Stimulated activated effector memory CD8-positive, alpha-beta T cell treated with anti-CD3 and anti-CD28 coated beads, Interleukin-12 subunit alpha, Interleukin-12 subunit beta, amount 100 ng/mL, for 72 hours (primary cell): ENCODE data around the gene RBM6.
"Not testable (repeated sequence)": the region's sequence is repeated elsewhere in the genome, so short reads cannot be mapped to it uniquely, and the experiment has no call there.

ENCODE experiments used
- ATAC-seq: fragments of 150-1000 bp; cut with Tn5 transposase; 2 replicates; pipeline ENCODE4 v1.10.0; 2021
- DNase-seq, 2 donors: peaks; one replicate each; pipeline ENCODE4 v3.0.0; 2021 to 2022; ENCODE audit warnings: low spot score in 2 of 2
- H3K27ac Mint-ChIP-seq: one replicate; pipeline ENCODE4 v1.8.0; 2022; ENCODE audit warnings: mild to moderate bottlenecking, mixed read lengths
- H3K36me3 Mint-ChIP-seq: one replicate; pipeline ENCODE4 v1.8.0; 2022; ENCODE audit warnings: mild to moderate bottlenecking, mixed read lengths
- H3K4me1 Mint-ChIP-seq: one replicate; pipeline ENCODE4 v1.8.0; 2022; ENCODE audit warnings: mixed read lengths
- H3K4me3 Mint-ChIP-seq: one replicate; pipeline ENCODE4 v1.8.0; 2022; ENCODE audit warnings: mild to moderate bottlenecking, mixed read lengths
- H3K9me3 Mint-ChIP-seq: one replicate; pipeline ENCODE4 v1.8.0; 2022; ENCODE audit warnings: mixed read lengths

Gene RBM6

GRCh38 chr3:49930922-49931321, 9.0 kb upstream of the RBM6 start:
- DNase-seq (no peak), ATAC-seq (no peak)
- Mint-ChIP-seq H3K4me1 (peaks cover 25% of the 10 kb centered on the region), H3K27ac (peak overlapping the region; percentile 90), H3K36me3 (no peaks in the 10 kb centered on the region), H3K9me3 (no peaks in the 10 kb centered on the region), H3K4me3 (no peak overlapping the region)

DNA sequence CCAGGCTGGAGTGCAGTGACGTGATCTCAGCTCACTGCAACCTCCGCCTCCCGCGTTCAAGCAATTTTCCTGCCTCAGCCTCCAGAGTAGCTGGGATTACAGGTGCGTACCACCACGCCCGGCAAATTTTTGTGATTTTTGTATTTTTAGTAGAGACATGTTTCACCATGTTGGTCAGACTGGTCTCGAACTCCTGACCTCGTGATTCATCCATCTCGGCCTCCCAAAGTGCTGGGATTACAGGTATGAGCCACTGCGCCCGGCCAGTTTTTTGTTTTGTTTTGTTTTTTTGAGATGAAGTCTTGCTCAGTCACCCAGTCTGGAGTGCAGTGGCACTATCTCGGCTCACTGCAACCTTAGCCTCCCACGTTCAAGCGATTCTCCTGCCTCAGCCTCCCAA, 7.7 kb upstream of the RBM6 start:
- DNase-seq, H3K9me3 Mint-ChIP-seq, H3K36me3 Mint-ChIP-seq, H3K27ac Mint-ChIP-seq, ATAC-seq, H3K4me3 Mint-ChIP-seq: not testable (repeated sequence)
- peaks cover 20% of the 10 kb centered on the region for H3K4me1 Mint-ChIP-seq

- DNase-seq (no peak), ATAC-seq (no peak)
- peaks cover 17% of the 10 kb centered on the region for H3K36me3 Mint-ChIP-seq
- H3K4me1 Mint-ChIP-seq, result peaks cover 20% of the 10 kb centered on the region
- H3K9me3 Mint-ChIP-seq, result no peaks in the 10 kb centered on the region
- no peak overlapping the region for H3K27ac Mint-ChIP-seq
- no peak overlapping the region for H3K4me3 Mint-ChIP-seq
Observed at GRCh38 chr3:49937090-49937489, 2.9 kb upstream of the RBM6 start.

DNA sequence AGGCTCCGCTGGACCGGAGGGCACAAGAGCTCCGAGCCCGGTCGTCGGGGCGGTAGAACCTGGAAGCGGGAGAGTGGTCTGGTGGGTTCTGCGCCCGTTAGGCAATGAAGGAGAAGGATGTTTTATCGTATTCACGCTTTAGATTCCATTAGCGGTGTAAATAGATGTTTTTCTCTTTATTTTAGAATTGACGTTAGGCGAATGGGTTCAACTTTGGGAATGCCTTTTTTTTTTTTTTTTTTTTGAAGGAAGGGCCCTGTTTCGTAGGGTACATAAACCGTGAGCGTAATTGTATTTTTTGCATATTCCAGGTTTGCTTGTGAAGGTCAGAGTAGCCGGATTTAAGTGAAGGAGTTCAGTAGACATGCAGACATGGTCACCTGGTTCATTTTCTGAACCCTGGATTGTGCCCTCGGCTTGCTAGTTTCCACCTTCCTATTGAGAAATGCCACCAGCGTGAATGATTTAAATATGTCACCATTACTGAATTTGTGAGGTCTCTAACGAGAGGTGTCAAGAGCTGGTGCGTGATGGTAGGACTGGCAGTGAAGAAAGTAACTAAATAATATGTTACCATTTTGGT, 808 bp downstream of the RBM6 start:
- H3K4me1 Mint-ChIP-seq, result peaks cover 35% of the 10 kb centered on the region
- ATAC-seq, result no peak
- peaks cover 53% of the 10 kb centered on the region for H3K36me3 Mint-ChIP-seq
- H3K9me3 Mint-ChIP-seq, result no peaks in the 10 kb centered on the region
- peak overlapping the region; percentile 96 for H3K4me3 Mint-ChIP-seq
- H3K27ac Mint-ChIP-seq, result peak overlapping the region; percentile 98
- no peak for DNase-seq

DNA sequence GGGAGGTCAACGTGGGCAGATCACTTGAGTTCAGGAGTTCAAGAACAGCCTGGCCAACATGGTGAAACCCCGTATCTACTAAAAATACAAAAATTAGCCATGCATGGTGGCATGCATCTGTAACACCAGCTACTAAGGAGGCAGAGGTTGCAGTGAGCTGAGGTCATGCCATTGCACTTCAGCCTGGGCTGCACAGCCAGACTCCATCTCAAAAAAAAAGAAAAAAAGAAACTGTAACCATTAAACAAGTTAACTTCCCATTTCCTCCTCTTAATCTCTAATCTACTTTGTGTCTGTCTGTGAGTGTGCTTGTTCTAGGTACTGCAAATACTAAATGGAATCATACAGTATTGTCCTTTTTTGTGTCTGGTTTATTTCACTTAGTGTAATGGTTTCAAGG, 2.7 kb downstream of the RBM6 start:
- Mint-ChIP-seq H3K4me1 (peaks cover 35% of the 10 kb centered on the region), H3K27ac (peak overlapping the region; percentile 30), H3K36me3 (peaks cover 67% of the 10 kb centered on the region), H3K4me3 (no peak overlapping the region), H3K9me3 (no peaks in the 10 kb centered on the region)
- DNase-seq, result no peak
- no peak for ATAC-seq

DNA sequence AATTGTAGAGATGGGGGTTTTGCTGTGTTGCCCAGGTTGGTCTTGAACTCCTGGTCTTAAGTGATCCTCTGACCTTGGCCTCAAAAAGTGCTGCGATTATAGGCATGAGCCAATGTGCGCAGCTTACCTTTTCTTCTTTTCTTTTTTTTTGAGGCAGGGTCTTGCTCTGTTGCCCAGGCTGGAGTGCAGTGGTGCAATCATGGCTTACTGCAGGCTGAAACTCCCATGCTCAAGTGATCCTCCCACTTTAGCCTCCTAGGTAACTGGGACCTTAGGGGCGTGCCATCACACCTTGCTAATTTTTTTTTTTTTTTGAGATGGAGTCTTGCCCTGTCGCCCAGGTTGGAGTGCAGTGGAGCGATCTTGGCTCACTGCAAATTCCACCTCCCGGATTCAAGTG, 13.0 kb downstream of the RBM6 start:
- Mint-ChIP-seq H3K27ac (no peak overlapping the region), H3K36me3 (peaks cover 25% of the 10 kb centered on the region), H3K4me1 (peaks cover 15% of the 10 kb centered on the region), H3K9me3 (no peaks in the 10 kb centered on the region), H3K4me3 (no peak overlapping the region)
- ATAC-seq, result no peak
- DNase-seq, result no peak

DNA sequence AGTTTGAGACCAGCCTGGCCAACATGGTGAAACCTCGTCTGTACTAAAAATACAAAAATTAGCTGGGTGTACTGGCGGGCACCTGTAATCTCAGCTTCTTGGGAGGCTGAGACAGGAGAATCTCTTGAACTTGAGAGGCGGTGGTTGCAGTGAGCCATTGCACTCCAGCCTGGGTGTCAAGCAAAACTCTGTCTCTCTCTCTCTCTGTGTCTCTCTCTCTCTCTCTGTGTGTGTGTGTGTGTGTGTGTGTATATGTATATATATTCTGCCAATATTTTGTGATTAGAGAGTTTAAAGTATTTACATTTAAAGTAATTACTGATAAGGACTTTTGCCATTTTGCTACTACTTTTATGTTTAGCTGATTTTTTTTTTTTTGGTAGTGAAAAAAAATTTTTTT, 15.7 kb downstream of the RBM6 start:
- no peaks in the 10 kb centered on the region for H3K9me3 Mint-ChIP-seq
- no peak overlapping the region for H3K27ac Mint-ChIP-seq

DNA sequence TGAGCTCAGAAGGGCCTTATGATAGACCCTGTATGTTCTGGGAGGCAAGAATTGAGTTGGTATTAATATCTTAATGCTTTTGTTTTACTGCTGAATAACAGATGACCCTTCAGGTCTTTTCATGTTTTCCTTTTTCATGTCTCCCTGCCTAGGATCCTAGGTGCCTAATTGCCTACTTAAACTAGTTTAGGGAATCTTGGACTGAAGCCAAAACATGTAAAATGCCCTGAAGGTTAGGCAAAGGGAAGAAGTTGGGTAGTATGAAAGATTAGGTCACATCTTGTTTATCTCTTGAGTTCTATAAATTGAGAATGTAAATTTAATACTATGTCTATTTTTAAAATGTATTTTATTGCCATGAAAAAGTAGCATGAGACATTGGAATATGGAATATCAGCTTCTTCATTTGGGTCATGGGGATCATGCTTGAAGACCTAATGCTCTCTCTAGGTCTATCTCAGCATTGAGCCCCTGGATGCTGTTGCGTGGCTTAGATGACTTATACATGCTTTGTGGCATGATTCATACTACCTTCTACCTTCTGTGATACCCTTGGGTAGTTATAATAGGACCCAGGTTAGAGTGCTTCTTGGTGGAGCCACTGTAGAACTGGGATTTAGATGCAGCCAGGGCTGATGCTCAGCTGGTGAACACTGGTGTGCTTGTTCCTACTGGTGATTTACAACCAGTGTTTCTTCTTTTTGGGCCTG, 26.4 kb downstream of the RBM6 start:
- no peak for DNase-seq
- Mint-ChIP-seq H3K27ac (no peak overlapping the region), H3K36me3 (peaks cover 89% of the 10 kb centered on the region), H3K4me1 (peaks cover 17% of the 10 kb centered on the region), H3K4me3 (no peak overlapping the region), H3K9me3 (no peaks in the 10 kb centered on the region)
- peak; percentile 50 for ATAC-seq

More for the DNA sequence above, 15.7 kb downstream of the RBM6 start:
- DNase-seq (no peak), ATAC-seq (no peak)
- Mint-ChIP-seq H3K4me1 (peaks cover 16% of the 10 kb centered on the region), H3K4me3 (no peak overlapping the region), H3K36me3 (peaks cover 31% of the 10 kb centered on the region)

- no peak overlapping the region for H3K4me3 Mint-ChIP-seq
- no peak for DNase-seq
- peak overlapping the region; percentile 18 for H3K27ac Mint-ChIP-seq
- H3K4me1 Mint-ChIP-seq, result peaks cover 17% of the 10 kb centered on the region
- no peak for ATAC-seq
- H3K36me3 Mint-ChIP-seq, result peaks cover 90% of the 10 kb centered on the region
- H3K9me3 Mint-ChIP-seq, result no peaks in the 10 kb centered on the region
Observed at GRCh38 chr3:49967291-49967690, 27.3 kb downstream of the RBM6 start.

- Mint-ChIP-seq H3K9me3 (no peaks in the 10 kb centered on the region), H3K36me3 (peaks cover 90% of the 10 kb centered on the region), H3K4me1 (peaks cover 17% of the 10 kb centered on the region), H3K4me3 (no peak overlapping the region), H3K27ac (no peak overlapping the region)
- DNase-seq (no peak), ATAC-seq (no peak)
Observed at GRCh38 chr3:49968346-49968745, 28.4 kb downstream of the RBM6 start.

DNA sequence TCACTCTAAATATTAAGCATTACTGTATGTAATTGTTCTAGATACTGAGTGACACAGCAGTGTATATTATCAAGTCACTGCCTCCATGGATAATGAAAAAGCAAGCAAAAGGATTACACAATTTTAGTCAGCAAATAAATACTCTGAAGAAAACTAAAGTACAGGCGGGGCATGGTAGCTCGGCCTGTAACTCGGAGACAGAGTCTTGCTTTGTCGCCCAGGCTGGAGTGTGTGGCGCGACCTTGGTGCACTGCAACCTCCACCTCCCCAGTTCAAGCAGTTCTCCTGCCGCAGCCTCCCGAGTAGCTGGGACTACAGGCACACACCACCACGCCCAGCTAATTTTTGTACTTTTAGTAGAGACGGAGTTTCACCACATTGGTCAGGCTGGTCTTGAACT, 32.7 kb downstream of the RBM6 start:
- DNase-seq, result no peak
- no peak overlapping the region for H3K4me3 Mint-ChIP-seq
- ATAC-seq, result no peak
- no peak overlapping the region for H3K27ac Mint-ChIP-seq
- H3K4me1 Mint-ChIP-seq, result peaks cover 8% of the 10 kb centered on the region
- H3K9me3 Mint-ChIP-seq, result no peaks in the 10 kb centered on the region
- peaks cover 82% of the 10 kb centered on the region for H3K36me3 Mint-ChIP-seq

DNA sequence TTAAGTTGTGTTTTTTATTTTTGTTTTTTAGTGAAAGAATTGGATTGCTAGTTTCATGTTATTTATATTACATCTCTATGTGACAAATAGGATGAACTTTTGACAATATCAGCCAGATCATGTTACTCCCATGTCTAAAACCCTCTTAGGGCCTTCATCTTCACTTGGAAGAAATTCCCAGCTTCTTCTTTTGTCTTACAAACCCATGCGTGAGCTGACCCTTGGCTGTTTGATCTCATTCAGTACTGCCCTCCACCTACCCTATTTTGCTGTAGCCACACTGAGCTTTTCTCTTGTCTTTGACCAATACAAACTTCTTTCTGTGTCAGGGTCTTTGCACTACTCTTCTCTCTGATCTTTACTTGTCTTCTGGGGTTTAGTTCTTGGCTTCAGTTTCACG, 37.0 kb downstream of the RBM6 start:
- Mint-ChIP-seq H3K4me1 (no peaks in the 10 kb centered on the region), H3K9me3 (no peaks in the 10 kb centered on the region), H3K4me3 (no peak overlapping the region), H3K27ac (no peak overlapping the region), H3K36me3 (peaks cover 67% of the 10 kb centered on the region)
- DNase-seq (no peak), ATAC-seq (no peak)

DNA sequence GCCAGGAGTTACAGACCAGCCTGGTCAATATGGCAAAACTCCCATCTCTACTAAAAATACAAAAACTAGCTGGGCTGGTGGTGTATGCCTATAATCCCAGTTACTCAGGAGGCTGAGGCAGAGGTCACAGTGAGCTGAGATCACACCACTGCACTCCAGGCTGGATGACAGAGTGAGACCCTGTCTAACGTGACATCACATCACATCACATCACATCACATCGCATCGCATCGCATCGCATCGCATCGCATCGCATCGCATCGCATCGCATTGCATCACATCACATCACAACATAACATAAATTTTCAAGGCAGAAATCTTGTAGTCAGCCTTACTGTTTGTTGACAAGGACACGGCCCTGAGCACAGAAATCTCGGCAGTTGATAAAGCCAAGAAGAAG, 44.4 kb downstream of the RBM6 start:
- ATAC-seq (no peak), DNase-seq (no peak)
- no peak overlapping the region for H3K4me3 Mint-ChIP-seq
- H3K36me3 Mint-ChIP-seq, result peaks cover 67% of the 10 kb centered on the region
- peak overlapping the region; percentile 13 for H3K27ac Mint-ChIP-seq
- H3K4me1 Mint-ChIP-seq, result no peaks in the 10 kb centered on the region
- H3K9me3 Mint-ChIP-seq, result no peaks in the 10 kb centered on the region

DNA sequence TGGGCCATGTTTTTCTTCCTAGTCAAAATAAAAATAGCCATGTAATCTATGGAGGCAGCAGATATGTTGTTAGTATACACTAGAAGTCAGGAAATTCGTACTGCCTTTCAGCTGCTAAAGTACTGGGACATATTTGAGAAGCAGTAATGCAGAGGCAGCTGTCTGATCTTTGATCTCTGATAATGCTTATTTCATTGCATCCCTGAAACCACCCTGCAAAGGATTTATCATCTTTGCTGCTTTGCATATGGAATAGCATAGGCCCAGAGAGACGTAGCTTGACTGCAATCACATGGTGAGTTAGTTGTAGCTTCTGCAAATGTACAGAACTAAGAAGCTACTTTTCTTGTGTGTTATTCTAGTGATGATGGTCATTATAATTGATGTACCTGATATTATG, 52.4 kb downstream of the RBM6 start:
- peak overlapping the region; percentile 34 for H3K27ac Mint-ChIP-seq
- DNase-seq, result no peak
- H3K36me3 Mint-ChIP-seq, result peaks cover 43% of the 10 kb centered on the region
- no peak for ATAC-seq
- H3K4me1 Mint-ChIP-seq, result peaks cover 2% of the 10 kb centered on the region
- H3K4me3 Mint-ChIP-seq, result no peak overlapping the region
- no peaks in the 10 kb centered on the region for H3K9me3 Mint-ChIP-seq

DNA sequence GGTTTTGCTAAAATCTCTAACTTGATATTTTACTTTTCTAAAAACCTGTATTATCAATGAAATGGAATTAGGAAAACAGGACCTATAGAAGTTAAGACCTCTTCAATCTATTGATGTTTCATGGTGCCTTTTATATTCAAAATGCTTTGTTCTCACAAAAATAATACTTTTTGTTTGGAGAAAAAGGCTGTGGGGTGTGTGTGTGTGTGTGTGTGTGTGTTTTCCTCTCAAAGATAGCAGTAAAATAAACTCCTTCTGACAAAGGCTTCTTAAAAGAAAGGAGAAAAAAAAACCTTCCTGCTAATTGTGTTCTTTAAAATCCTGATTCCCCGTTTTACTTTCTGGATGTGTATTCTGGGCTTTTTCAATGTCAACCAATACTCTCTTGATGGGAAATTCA, 54.5 kb downstream of the RBM6 start:
- no peak for ATAC-seq
- Mint-ChIP-seq H3K4me3 (no peak overlapping the region), H3K4me1 (peaks cover 8% of the 10 kb centered on the region), H3K27ac (peak overlapping the region; percentile 13), H3K9me3 (no peaks in the 10 kb centered on the region), H3K36me3 (peaks cover 37% of the 10 kb centered on the region)
- DNase-seq, result no peak

GRCh38 chr3:49996016-49996415, 56.1 kb downstream of the RBM6 start:
- Mint-ChIP-seq H3K4me3 (no peak overlapping the region), H3K9me3 (no peaks in the 10 kb centered on the region), H3K36me3 (peaks cover 47% of the 10 kb centered on the region), H3K4me1 (peaks cover 8% of the 10 kb centered on the region), H3K27ac (no peak overlapping the region)
- ATAC-seq, result no peak
- no peak for DNase-seq
